Measurements from ENCODE around the gene FAM53A.
A peak's percentile ranks its signal among the peaks of the same experiment; 100 is the strongest.

FAM53A gene

GRCh38 chr4:1683736-1684505 is at the start of gene FAM53A:
Gene FAM53A (minus strand): TSS chr4:1684313. CDS start chr4:1668741, 15,572 bp downstream.
- DNase-seq (ENCODE audit: low read depth): peak; percentile 83

GRCh38 chr4:1732911-1733310 is 48.8 kb upstream of the FAM53A start:
- DNase-seq (ENCODE audit: low read depth): no peak

GRCh38 chr4:1731180-1731579 is 47.1 kb upstream of the FAM53A start:
- DNase-seq (ENCODE audit: low read depth): peak; percentile 70

- DNase-seq (ENCODE audit: low read depth): no peak
Observed at GRCh38 chr4:1730532-1731135, 46.5 kb upstream of the FAM53A start.

GRCh38 chr4:1728061-1728980 is 44.2 kb upstream of the FAM53A start:
- no peak for DNase-seq (ENCODE audit: low read depth)

GRCh38 chr4:1727117-1728031 is 43.3 kb upstream of the FAM53A start:
- DNase-seq (ENCODE audit: low read depth): peak; percentile 91

GRCh38 chr4:1726146-1726934 is 42.2 kb upstream of the FAM53A start:
- DNase-seq (ENCODE audit: low read depth): peak; percentile 84

GRCh38 chr4:1725521-1725920 is 41.4 kb upstream of the FAM53A start:
- no peak for DNase-seq (ENCODE audit: low read depth)

GRCh38 chr4:1723131-1723801 is 39.2 kb upstream of the FAM53A start:
- no peak for DNase-seq (ENCODE audit: low read depth)

- no peak for DNase-seq (ENCODE audit: low read depth)
Observed at GRCh38 chr4:1722551-1723118, 38.5 kb upstream of the FAM53A start.

- peak; percentile 23 for DNase-seq (ENCODE audit: low read depth)
Observed at GRCh38 chr4:1721666-1722550, 37.8 kb upstream of the FAM53A start.

- peak; percentile 90 for DNase-seq (ENCODE audit: low read depth)
Observed at GRCh38 chr4:1721003-1721665, 37.0 kb upstream of the FAM53A start, which contains the start of the genes TACC3 and TMEM129. Gene TACC3 (plus strand): TSS chr4:1721521. CDS start chr4:1723422, 1,901 bp downstream. Gene TMEM129 (minus strand): TSS chr4:1721323. CDS start chr4:1720837, 486 bp downstream.

GRCh38 chr4:1720163-1720983 is 36.3 kb upstream of the FAM53A start:
- peak; percentile 58 for DNase-seq (ENCODE audit: low read depth)

GRCh38 chr4:1718095-1718850 is 34.2 kb upstream of the FAM53A start:
- no peak for DNase-seq (ENCODE audit: low read depth)

GRCh38 chr4:1717129-1718094 is 33.3 kb upstream of the FAM53A start:
- no peak for DNase-seq (ENCODE audit: low read depth)
